GM19372 (cell line): ENCODE results near the gene FYB1.

Experiments
- ATAC-seq: cut with Tn5 transposase; IDR thresholded peaks from one replicate; pipeline ENCODE4 v1.9.1; 2021; ENCODE audit warnings: mild to moderate bottlenecking, low read depth, moderate library complexity; ENCODE audit not compliant: unreplicated experiment

Gene FYB1

GRCh38 chr5:39208471-39208870 lies 10.9 kb downstream of the FYB1 start:
- no peak for ATAC-seq

DNA sequence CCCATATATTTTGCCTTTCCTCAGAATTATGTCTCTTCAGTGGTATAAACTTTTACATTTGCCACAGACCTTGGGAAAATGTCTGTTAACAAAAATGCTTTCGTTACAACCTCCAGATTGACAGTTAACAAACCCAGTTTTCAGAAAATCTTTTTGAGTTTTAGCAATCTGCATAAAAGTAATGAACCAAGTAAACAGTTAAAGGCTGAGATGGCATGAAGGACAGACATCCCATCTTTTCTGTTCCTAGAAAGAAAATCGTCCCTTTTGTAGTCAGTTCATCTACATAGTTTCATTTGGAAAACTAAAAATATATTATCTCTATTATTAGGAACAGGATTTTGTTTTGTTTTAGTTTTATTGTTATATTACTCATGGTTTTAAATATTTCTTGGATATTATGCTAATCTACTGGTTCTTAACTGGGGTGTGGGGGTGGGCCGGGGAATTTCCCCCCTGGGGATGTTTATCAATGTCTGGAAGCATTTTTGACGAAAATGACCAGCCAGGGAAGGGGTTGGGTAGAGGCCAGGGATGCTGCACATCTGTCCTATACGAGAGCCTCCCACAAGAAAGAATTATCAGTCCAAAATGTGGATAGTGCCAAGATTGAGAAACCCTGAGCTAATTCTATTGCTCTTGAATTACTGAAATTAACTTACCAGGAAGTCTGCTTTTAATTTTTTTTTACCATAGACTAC lies 11.9 kb downstream of the FYB1 start:
- ATAC-seq, result no peak

- ATAC-seq, result no peak
Observed at GRCh38 chr5:39206630-39207321, 12.6 kb downstream of the FYB1 start.

- no peak for ATAC-seq
Observed at GRCh38 chr5:39205550-39205949, 13.8 kb downstream of the FYB1 start.

- ATAC-seq, result no peak
Observed at GRCh38 chr5:39203951-39204350, 15.4 kb downstream of the FYB1 start.

DNA sequence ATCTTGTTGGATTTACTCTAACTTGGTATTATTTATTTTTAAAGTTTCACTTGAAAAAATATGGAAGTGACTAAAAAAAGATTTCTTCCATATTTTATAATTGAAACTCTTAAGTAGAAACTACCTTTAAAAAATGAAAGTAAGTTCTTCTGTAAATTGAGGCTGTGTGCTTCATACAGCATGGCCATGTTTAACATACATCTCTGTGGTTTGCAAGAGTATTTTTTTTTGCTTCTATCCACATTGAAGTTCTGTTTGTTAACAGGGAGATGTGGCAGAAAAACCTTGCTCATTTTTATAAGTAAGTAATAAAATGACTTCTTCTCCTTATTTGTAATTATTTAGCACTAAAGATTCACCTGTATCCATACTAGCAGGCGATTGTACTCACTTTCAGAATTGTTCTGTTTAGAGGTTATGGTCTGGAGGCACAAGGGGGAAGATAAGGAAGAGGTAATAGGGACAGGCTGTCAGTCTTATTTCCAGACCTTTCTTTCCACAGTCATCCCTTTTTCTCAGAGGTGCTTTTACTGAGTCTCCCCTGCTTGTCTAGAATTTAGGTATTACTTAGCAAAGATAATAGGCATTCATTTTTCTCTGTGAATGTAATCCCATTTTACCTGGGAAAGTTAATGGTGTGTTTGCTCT lies 16.0 kb downstream of the FYB1 start:
- no peak for ATAC-seq

DNA sequence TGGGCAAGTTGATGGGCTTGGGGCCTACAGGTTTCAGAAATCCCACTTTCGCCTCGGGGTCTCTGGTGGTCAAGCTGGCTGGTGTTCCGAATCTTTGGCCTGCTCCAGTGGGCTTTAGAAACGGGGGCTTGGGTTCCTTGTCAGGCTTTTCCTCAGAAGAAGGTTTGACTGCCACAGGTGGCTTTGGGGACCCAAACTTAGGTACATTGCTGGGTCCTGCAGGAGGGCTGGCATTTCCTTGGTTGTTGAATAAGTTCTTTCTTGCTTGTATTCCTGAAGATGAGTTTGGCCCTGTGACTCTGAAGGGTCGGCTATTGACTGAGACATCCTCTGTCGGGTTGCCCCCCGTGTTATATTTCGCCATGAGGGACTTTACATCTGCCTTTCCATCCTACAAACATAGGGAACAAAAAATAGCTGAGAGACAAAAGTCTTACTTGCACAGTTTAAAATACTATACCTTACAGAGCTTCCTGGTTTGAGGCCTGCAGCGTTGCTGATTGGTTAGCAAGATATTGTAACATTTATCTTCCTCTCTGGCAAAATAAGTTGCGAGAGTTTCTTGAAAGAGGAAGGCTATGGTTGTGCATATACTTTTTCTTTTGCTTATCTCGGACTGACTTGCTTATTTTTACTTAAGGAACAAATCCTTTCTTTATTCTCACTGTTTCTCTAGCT lies 16.6 kb downstream of the FYB1 start:
- no peak for ATAC-seq

GRCh38 chr5:39201781-39202596 lies 17.4 kb downstream of the FYB1 start:
- ATAC-seq, result no peak

- ATAC-seq, result no peak
Observed at GRCh38 chr5:39201160-39201780, 18.1 kb downstream of the FYB1 start.

- ATAC-seq, result no peak
Observed at GRCh38 chr5:39200081-39200480, 19.3 kb downstream of the FYB1 start.

DNA sequence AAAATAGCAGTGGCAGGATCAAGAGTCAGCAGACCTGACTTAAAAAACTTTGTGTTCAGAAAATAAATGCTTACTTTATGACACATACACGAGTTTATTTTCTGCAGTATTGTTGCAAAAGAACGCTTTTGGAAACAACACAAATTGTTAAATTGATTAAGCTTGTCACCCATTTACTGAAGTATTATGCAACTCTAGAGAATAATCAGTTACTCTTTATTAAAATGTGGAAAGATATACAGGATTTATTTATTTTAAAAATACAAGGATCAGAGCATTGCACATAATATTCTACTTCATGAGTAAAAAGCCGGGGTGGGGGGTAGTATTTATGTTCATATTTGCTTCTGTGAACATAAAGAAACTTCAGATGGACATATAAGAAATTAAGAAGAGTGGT lies 20.0 kb downstream of the FYB1 start:
- ATAC-seq, result no peak

DNA sequence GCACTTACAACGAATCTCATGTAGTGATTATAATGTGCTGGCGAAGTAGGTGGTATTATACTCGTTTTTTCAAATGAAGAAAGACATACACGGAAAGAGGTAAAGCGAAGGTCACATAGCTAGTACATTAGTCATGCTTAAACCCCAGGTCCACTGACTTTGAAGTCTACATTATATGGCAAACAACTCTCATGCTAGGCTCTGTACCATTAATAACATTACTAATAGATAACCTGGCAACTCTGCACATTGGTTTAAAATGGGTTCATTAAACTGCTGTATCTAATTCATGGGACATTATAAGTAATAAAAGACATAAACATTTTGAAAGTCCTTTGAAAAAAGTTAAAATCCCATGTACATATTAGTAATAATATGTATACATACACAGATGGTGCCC lies 21.2 kb downstream of the FYB1 start:
- no peak for ATAC-seq

GRCh38 chr5:39197556-39197955 lies 21.8 kb downstream of the FYB1 start:
- no peak for ATAC-seq

- ATAC-seq, result no peak
Observed at GRCh38 chr5:39195198-39195826, 24.1 kb downstream of the FYB1 start.

GRCh38 chr5:39194466-39195136 lies 24.8 kb downstream of the FYB1 start:
- no peak for ATAC-seq

GRCh38 chr5:39193553-39194465 lies 25.6 kb downstream of the FYB1 start:
- no peak for ATAC-seq

DNA sequence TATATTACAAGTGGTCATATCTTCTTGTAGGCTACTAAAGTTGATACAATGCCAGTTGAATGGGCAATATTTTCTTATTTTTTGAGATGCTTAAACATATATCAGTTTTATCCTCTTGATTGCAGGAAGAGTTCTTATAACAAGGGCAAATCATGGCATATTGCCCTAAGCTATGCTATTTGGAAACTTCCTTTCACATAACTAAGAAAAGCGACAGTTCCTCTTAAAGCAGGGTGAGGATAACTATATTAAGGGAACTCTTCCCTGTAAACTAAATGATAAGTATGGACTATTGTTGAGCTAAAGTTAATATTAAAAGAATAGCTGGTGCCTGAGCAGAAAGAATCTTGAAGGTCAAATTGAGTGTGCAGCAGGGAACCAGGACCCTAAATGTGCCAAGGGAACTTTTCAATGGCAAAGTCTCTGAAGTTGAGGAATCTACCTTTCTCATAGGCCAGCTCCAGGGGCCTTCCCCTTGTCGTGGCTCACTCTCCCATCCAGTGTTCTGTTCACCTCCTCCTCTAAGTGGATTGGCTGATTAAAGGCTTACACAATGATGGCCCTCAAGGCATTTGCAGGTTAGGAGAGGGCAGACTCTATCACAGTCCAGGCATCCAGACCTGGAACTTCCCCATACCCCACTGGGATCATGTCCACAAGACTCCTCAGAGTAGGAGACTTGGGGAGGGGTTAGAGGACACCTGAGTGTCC lies 26.8 kb downstream of the FYB1 start:
- no peak for ATAC-seq
